ENCODE data around the gene MALSU1.

The MALSU1 gene

GRCh38 chr7:23336086-23336485 is 36.9 kb downstream of the MALSU1 start:
- no peaks in the 10 kb centered on the region for H3K79me2 ChIP-seq (ENCODE audit: low read length)
- peaks cover 51% of the 10 kb centered on the region for H3K36me3 ChIP-seq (replicated peaks; ENCODE audit: low read depth, low read length)
- H3K27me3 ChIP-seq (ENCODE audit: low read depth, low read length) = no peaks in the 10 kb centered on the region
- H3K4me3 ChIP-seq (ENCODE audit: low read length) = no peak overlapping the region
- H4K20me1 ChIP-seq (ENCODE audit: insufficient read depth, low read length) = no peaks in the 10 kb centered on the region
- H3K4me1 ChIP-seq (ENCODE audit: low read length) = peaks cover 3% of the 10 kb centered on the region; the same call in 1 of the 2 replicates
- H2AFZ ChIP-seq (ENCODE audit: low read depth, low read length) = no peak overlapping the region
- TF ChIP-seq EZH2phosphoT487 (IDR thresholded peaks at IDR 0.05; ENCODE audit: low read depth) = no peak
- TF ChIP-seq, protein P1, sequence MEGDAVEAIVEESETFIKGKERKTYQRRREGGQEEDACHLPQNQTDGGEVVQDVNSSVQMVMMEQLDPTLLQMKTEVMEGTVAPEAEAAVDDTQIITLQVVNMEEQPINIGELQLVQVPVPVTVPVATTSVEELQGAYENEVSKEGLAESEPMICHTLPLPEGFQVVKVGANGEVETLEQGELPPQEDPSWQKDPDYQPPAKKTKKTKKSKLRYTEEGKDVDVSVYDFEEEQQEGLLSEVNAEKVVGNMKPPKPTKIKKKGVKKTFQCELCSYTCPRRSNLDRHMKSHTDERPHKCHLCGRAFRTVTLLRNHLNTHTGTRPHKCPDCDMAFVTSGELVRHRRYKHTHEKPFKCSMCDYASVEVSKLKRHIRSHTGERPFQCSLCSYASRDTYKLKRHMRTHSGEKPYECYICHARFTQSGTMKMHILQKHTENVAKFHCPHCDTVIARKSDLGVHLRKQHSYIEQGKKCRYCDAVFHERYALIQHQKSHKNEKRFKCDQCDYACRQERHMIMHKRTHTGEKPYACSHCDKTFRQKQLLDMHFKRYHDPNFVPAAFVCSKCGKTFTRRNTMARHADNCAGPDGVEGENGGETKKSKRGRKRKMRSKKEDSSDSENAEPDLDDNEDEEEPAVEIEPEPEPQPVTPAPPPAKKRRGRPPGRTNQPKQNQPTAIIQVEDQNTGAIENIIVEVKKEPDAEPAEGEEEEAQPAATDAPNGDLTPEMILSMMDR (IDR thresholded peaks at IDR 0.05; ENCODE audit: low read depth, low read length) = no peak
- no peak overlapping the region for H3K9ac ChIP-seq (ENCODE audit: low read length)
- no peaks in the 10 kb centered on the region for H3K9me3 ChIP-seq (ENCODE audit: insufficient read depth, low read length)
- no peak overlapping the region for H3K4me2 ChIP-seq (ENCODE audit: low read length)
- no peak overlapping the region for H3K27ac ChIP-seq (ENCODE audit: low read length)

GRCh38 chr7:23336799-23337283 is 37.7 kb downstream of the MALSU1 start:
- no peaks in the 10 kb centered on the region for H3K4me1 ChIP-seq (ENCODE audit: low read length)
- no peak overlapping the region for H3K27ac ChIP-seq (ENCODE audit: low read length)
- H3K36me3 ChIP-seq (replicated peaks; ENCODE audit: low read depth, low read length) = peaks cover 48% of the 10 kb centered on the region
- H4K20me1 ChIP-seq (ENCODE audit: insufficient read depth, low read length) = no peaks in the 10 kb centered on the region
- no peaks in the 10 kb centered on the region for H3K79me2 ChIP-seq (ENCODE audit: low read length)
- H3K27me3 ChIP-seq (ENCODE audit: low read depth, low read length) = no peaks in the 10 kb centered on the region
- TF ChIP-seq, protein P1 (IDR thresholded peaks at IDR 0.05; ENCODE audit: low read depth, low read length) = no peak
- TF ChIP-seq EZH2phosphoT487 (IDR thresholded peaks at IDR 0.05; ENCODE audit: low read depth) = no peak
- H3K9me3 ChIP-seq (ENCODE audit: insufficient read depth, low read length) = no peaks in the 10 kb centered on the region
- H3K4me2 ChIP-seq (ENCODE audit: low read length) = no peak overlapping the region
- no peak overlapping the region for H3K9ac ChIP-seq (ENCODE audit: low read length)
- no peak overlapping the region for H3K4me3 ChIP-seq (ENCODE audit: low read length)
- H2AFZ ChIP-seq (ENCODE audit: low read depth, low read length) = no peak overlapping the region

GRCh38 chr7:23337374-23337773 is 38.2 kb downstream of the MALSU1 start:
- Histone ChIP-seq H3K9me3 (ENCODE audit: insufficient read depth, low read length) (no peaks in the 10 kb centered on the region), H3K36me3 (replicated peaks; ENCODE audit: low read depth, low read length) (peaks cover 45% of the 10 kb centered on the region), H3K4me3 (ENCODE audit: low read length) (no peak overlapping the region), H3K9ac (ENCODE audit: low read length) (no peak overlapping the region), H3K4me2 (ENCODE audit: low read length) (no peak overlapping the region), H3K79me2 (ENCODE audit: low read length) (no peaks in the 10 kb centered on the region), H2AFZ (ENCODE audit: low read depth, low read length) (no peak overlapping the region), H3K4me1 (ENCODE audit: low read length) (no peaks in the 10 kb centered on the region), H3K27ac (ENCODE audit: low read length) (no peak overlapping the region), H4K20me1 (ENCODE audit: insufficient read depth, low read length) (no peaks in the 10 kb centered on the region), H3K27me3 (ENCODE audit: low read depth, low read length) (no peaks in the 10 kb centered on the region)
- TF ChIP-seq, protein P1 (IDR thresholded peaks at IDR 0.05; ENCODE audit: low read depth, low read length) = no peak

DNA sequence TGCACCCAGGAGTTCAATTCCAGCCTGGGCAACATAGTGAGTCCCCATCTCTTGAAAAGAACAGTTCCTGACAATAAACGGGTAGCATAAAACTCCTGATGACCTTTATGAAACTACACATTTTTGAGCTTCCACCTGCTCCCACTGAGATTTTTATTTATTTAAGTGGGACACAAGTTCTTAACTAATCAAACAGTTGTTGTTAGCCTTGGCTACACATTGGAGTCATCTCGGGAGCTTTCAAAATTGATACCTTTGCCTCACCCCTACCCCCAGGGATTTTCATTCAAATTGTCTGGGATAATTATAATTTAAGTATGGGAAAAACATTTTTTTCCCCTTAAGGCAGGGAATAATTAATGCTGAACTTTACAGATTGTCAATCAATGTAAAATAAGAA is 39.3 kb downstream of the MALSU1 start:
- TF ChIP-seq, protein P1 (IDR thresholded peaks at IDR 0.05; ENCODE audit: low read depth, low read length) = no peak
- no peak for TF ChIP-seq EZH2phosphoT487 (IDR thresholded peaks at IDR 0.05; ENCODE audit: low read depth)
- Histone ChIP-seq H3K9me3 (ENCODE audit: insufficient read depth, low read length) (no peaks in the 10 kb centered on the region), H3K9ac (ENCODE audit: low read length) (no peak overlapping the region), H3K36me3 (replicated peaks; ENCODE audit: low read depth, low read length) (peaks cover 43% of the 10 kb centered on the region), H3K27ac (ENCODE audit: low read length) (no peak overlapping the region), H3K4me1 (ENCODE audit: low read length) (no peaks in the 10 kb centered on the region), H3K4me3 (ENCODE audit: low read length) (no peak overlapping the region), H3K4me2 (ENCODE audit: low read length) (no peak overlapping the region), H2AFZ (ENCODE audit: low read depth, low read length) (no peak overlapping the region), H3K79me2 (ENCODE audit: low read length) (no peaks in the 10 kb centered on the region), H3K27me3 (ENCODE audit: low read depth, low read length) (no peaks in the 10 kb centered on the region), H4K20me1 (ENCODE audit: insufficient read depth, low read length) (no peaks in the 10 kb centered on the region)

Measured in OCI-LY3 (cell line).